ENCODE data around the gene IGF2BP1.

IGF2BP1 gene

GRCh38 chr17:49061524-49061943 is 64.3 kb downstream of the IGF2BP1 start:
- H3K27ac ChIP-seq (ENCODE audit: low read length): no peak overlapping the region
- no peaks in the 10 kb centered on the region for H3K9me3 ChIP-seq (ENCODE audit: insufficient read depth, low read length, severe bottlenecking)
- H3K4me1 ChIP-seq (ENCODE audit: insufficient read depth, low read length): no peaks in the 10 kb centered on the region
- H4K20me1 ChIP-seq (ENCODE audit: insufficient read depth, low read length): no peaks in the 10 kb centered on the region
- no peak overlapping the region for H3K4me3 ChIP-seq (ENCODE audit: low read depth in 1 of 2, low read length in 2 of 2)
- H3K36me3 ChIP-seq (ENCODE audit: insufficient read depth, low read length): no peaks in the 10 kb centered on the region
- DNase-seq: no peak
- no peak overlapping the region for H2AFZ ChIP-seq (ENCODE audit: low read depth, low read length)
- H3K27me3 ChIP-seq (ENCODE audit: insufficient read depth, low read length, poor library complexity): peaks cover 2% of the 10 kb centered on the region
- H3K79me2 ChIP-seq (ENCODE audit: insufficient read depth, low read length): no peaks in the 10 kb centered on the region
- ATAC-seq (ENCODE audit: insufficient read depth, low read depth): no peak
- no peak overlapping the region for H3K4me2 ChIP-seq (ENCODE audit: insufficient read depth, low read length)
- H3K9ac ChIP-seq (ENCODE audit: low read depth, low read length): no peak overlapping the region
- no peak for TF ChIP-seq EZH2 (IDR thresholded peaks at IDR 0.05; ENCODE audit: borderline replicate concordance, low read depth, low read length, severe bottlenecking)
- TF ChIP-seq CTCF (IDR thresholded peaks at IDR 0.05; ENCODE audit: borderline replicate concordance, extremely low read depth, low read length, poor library complexity, severe bottlenecking): no peak

GRCh38 chr17:49063652-49064051 is 66.5 kb downstream of the IGF2BP1 start:
- H3K4me2 ChIP-seq (ENCODE audit: insufficient read depth, low read length): no peak overlapping the region
- TF ChIP-seq CTCF (IDR thresholded peaks at IDR 0.05; ENCODE audit: borderline replicate concordance, extremely low read depth, low read length, poor library complexity, severe bottlenecking) (no peak), EZH2 (IDR thresholded peaks at IDR 0.05; ENCODE audit: borderline replicate concordance, low read depth, low read length, severe bottlenecking) (no peak)
- H3K4me1 ChIP-seq (ENCODE audit: insufficient read depth, low read length): no peaks in the 10 kb centered on the region
- no peak overlapping the region for H3K4me3 ChIP-seq (ENCODE audit: low read depth in 1 of 2, low read length in 2 of 2)
- no peaks in the 10 kb centered on the region for H3K9me3 ChIP-seq (ENCODE audit: insufficient read depth, low read length, severe bottlenecking)
- no peak for ATAC-seq (ENCODE audit: insufficient read depth, low read depth)
- H3K27ac ChIP-seq (ENCODE audit: low read length): no peak overlapping the region
- no peak overlapping the region for H2AFZ ChIP-seq (ENCODE audit: low read depth, low read length)
- H3K27me3 ChIP-seq (ENCODE audit: insufficient read depth, low read length, poor library complexity): peaks cover 3% of the 10 kb centered on the region
- no peak for DNase-seq
- no peaks in the 10 kb centered on the region for H4K20me1 ChIP-seq (ENCODE audit: insufficient read depth, low read length)
- H3K36me3 ChIP-seq (ENCODE audit: insufficient read depth, low read length): no peaks in the 10 kb centered on the region
- H3K9ac ChIP-seq (ENCODE audit: low read depth, low read length): no peak overlapping the region
- no peaks in the 10 kb centered on the region for H3K79me2 ChIP-seq (ENCODE audit: insufficient read depth, low read length)

GRCh38 chr17:49067163-49067562 is 70.0 kb downstream of the IGF2BP1 start:
- Histone ChIP-seq H3K27me3 (ENCODE audit: insufficient read depth, low read length, poor library complexity) (peaks cover 3% of the 10 kb centered on the region), H3K79me2 (ENCODE audit: insufficient read depth, low read length) (no peaks in the 10 kb centered on the region), H3K4me2 (ENCODE audit: insufficient read depth, low read length) (no peak overlapping the region), H4K20me1 (ENCODE audit: insufficient read depth, low read length) (no peaks in the 10 kb centered on the region), H3K4me3 (ENCODE audit: low read depth in 1 of 2, low read length in 2 of 2) (no peak overlapping the region), H3K36me3 (ENCODE audit: insufficient read depth, low read length) (no peaks in the 10 kb centered on the region), H3K9ac (ENCODE audit: low read depth, low read length) (no peak overlapping the region), H3K4me1 (ENCODE audit: insufficient read depth, low read length) (no peaks in the 10 kb centered on the region), H2AFZ (ENCODE audit: low read depth, low read length) (no peak overlapping the region), H3K27ac (ENCODE audit: low read length) (no peak overlapping the region), H3K9me3 (ENCODE audit: insufficient read depth, low read length, severe bottlenecking) (no peaks in the 10 kb centered on the region)
- DNase-seq: no peak
- no peak for ATAC-seq (ENCODE audit: insufficient read depth, low read depth)
- TF ChIP-seq CTCF (IDR thresholded peaks at IDR 0.05; ENCODE audit: borderline replicate concordance, extremely low read depth, low read length, poor library complexity, severe bottlenecking): no peak
- TF ChIP-seq EZH2 (IDR thresholded peaks at IDR 0.05; ENCODE audit: borderline replicate concordance, low read depth, low read length, severe bottlenecking): no peak
